HG02678 (cell line): ENCODE measurements around the gene PRODH2.

ENCODE experiments used
- ATAC-seq: cut with Tn5 transposase; IDR thresholded peaks from one replicate; pipeline ENCODE4 v1.9.1; 2021; ENCODE audit warnings: mild to moderate bottlenecking, moderate library complexity; ENCODE audit not compliant: unreplicated experiment

PRODH2 gene

GRCh38 chr19:35812220-35813042 is at the start of gene PRODH2:
Gene PRODH2 (minus strand): TSS chr19:35812845. CDS start chr19:35812805, 40 bp downstream.
- ATAC-seq, result no peak

- ATAC-seq, result no peak
These were observed 49.1 kb upstream of the PRODH2 start for GRCh38 chr19:35861640-35862160.

- ATAC-seq, result no peak
These were observed 48.4 kb upstream of the PRODH2 start for GRCh38 chr19:35860818-35861639.

- ATAC-seq, result no peak
These were observed 47.8 kb upstream of the PRODH2 start for GRCh38 chr19:35860436-35860817.

GRCh38 chr19:35859414-35859813 is 46.8 kb upstream of the PRODH2 start:
- no peak for ATAC-seq

GRCh38 chr19:35858311-35858710 is 45.7 kb upstream of the PRODH2 start:
- ATAC-seq, result no peak

- ATAC-seq, result no peak
These were observed 44.0 kb upstream of the PRODH2 start, which contains the start of gene KIRREL2 for GRCh38 chr19:35856546-35857149. Gene KIRREL2 (plus strand): TSS chr19:35856911. CDS start chr19:35857120, 209 bp downstream.

GRCh38 chr19:35853038-35853756 is 40.6 kb upstream of the PRODH2 start:
- no peak for ATAC-seq

GRCh38 chr19:35852029-35852780 is 39.6 kb upstream of the PRODH2 start, which contains the start of gene NPHS1:
Gene NPHS1 (minus strand): TSS chr19:35852504. CDS start chr19:35851837, 667 bp downstream.
- no peak for ATAC-seq

GRCh38 chr19:35851213-35852028 is 38.8 kb upstream of the PRODH2 start:
- no peak for ATAC-seq

GRCh38 chr19:35848919-35849505 is 36.4 kb upstream of the PRODH2 start:
- ATAC-seq, result no peak

- no peak for ATAC-seq
These were observed 35.8 kb upstream of the PRODH2 start for GRCh38 chr19:35848486-35848885.

GRCh38 chr19:35847911-35848310 is 35.3 kb upstream of the PRODH2 start:
- no peak for ATAC-seq

GRCh38 chr19:35846038-35846668 is 33.5 kb upstream of the PRODH2 start:
- no peak for ATAC-seq

GRCh38 chr19:35845215-35846037 is 32.8 kb upstream of the PRODH2 start:
- ATAC-seq, result no peak

- ATAC-seq, result no peak
These were observed 32.0 kb upstream of the PRODH2 start for GRCh38 chr19:35844482-35845214.
